Heart left ventricle (tissue), 16 donors: ENCODE results near the gene ALPP. TPM values are rescaled to one million over a fixed set of nuclear protein-coding genes. Genes with fewer than 3 reads are reported as not detected.

Experiments used
- ATAC-seq, 4 donors: fragments of 200-7000 bp; cut with Tn5 transposase; one replicate each; pipeline ENCODE4 v1.9.1; 2020 to 2022; ENCODE audit warnings: moderate library complexity in 4 of 4, mild to moderate bottlenecking in 3 of 4, moderate number of reproducible peaks in 1 of 4
- DNase-seq, 5 donors: peaks; one replicate each; pipeline ENCODE4 v3.0.0-alpha.2; 2020
- H3K27ac ChIP-seq, 12 donors: fragments of 200-600 bp; sonication (generic) in 4 of 12; one replicate each; pipeline versions ENCODE4 v1.5.0 to v1.8.0; 2016 to 2022; ENCODE audit warnings: mild to moderate bottlenecking in 2 of 12
- H3K27me3 ChIP-seq, 9 donors: fragments of 200-600 bp; sonication (generic) in 2 of 9; one replicate each; pipeline versions ENCODE4 v1.5.1 to v1.8.0; 2016 to 2022; ENCODE audit warnings: mild to moderate bottlenecking in 3 of 9
- H3K36me3 ChIP-seq, 9 donors: fragments of 200-600 bp; sonication (generic) in 2 of 9; one replicate each; pipeline versions ENCODE4 v1.5.0 to v1.8.0; 2018 to 2022; ENCODE audit warnings: mild to moderate bottlenecking in 2 of 9
- H3K4me1 ChIP-seq, 12 donors: fragments of 200-600 bp; sonication (generic) in 4 of 12; one replicate each; pipeline versions ENCODE4 v1.5.0 to v1.8.0; 2016 to 2022; ENCODE audit warnings: mild to moderate bottlenecking in 3 of 12
- H3K4me3 ChIP-seq, 12 donors: fragments of 200-600 bp; sonication (generic) in 4 of 12; one replicate each; pipeline versions ENCODE4 v1.5.0 to v1.8.0; 2017 to 2022; ENCODE audit warnings: mild to moderate bottlenecking in 9 of 12, moderate library complexity in 4 of 12
- H3K9me3 ChIP-seq, 12 donors: fragments of 200-600 bp; sonication (generic) in 4 of 12; one replicate each; pipeline versions ENCODE4 v1.5.0 to v1.8.0; 2016 to 2022; ENCODE audit warnings: mild to moderate bottlenecking in 1 of 12
- CTCF ChIP-seq, 12 donors: fragments of 200-600 bp; sonication (generic) in 4 of 12; IDR thresholded peaks; one replicate each; pipeline versions ENCODE4 v1.5.0 to v1.8.0; 2018 to 2022; ENCODE audit warnings: antibody characterized with exemption in 12 of 12, mild to moderate bottlenecking in 5 of 12
- POLR2A ChIP-seq, 2 donors: fragments of 450-650 bp; IDR thresholded peaks; one replicate each; pipeline ENCODE4 v1.6.1; 2017; ENCODE audit warnings: antibody characterized with exemption in 2 of 2, mild to moderate bottlenecking in 2 of 2, moderate library complexity in 2 of 2
- WGBS, 4 donors: extraction: QIAGEN DNeasy Blood & Tissue Kit in 2 of 4; methylation state at CpG; one replicate each; pipeline versions ENCODE4 v1.1.5 to v1.1.7; 2013 to 2018; 5-methylcytosine and 5-hydroxymethylcytosine counted together
- intact Hi-C, 10 donors: fragments of 100-400 bp; cut with DNase I; formaldehyde crosslinking; loops; one replicate each; pipeline versions ENCODE4 v1.11.1 to v1.14.2; 2022
- polyA plus RNA-seq, 2 donors: library from polyadenylated mRNA; stranded (reverse); fragments of 200-250 nt; gene quantifications; one replicate each; pipeline ENCODE4 v1.2.3, GENCODE V29; 2013
- total RNA-seq, 9 donors: library from RNA; depleted of rRNA in 2 of 9; stranded (reverse); fragments of >200 nt in 2 of 9; fragmentation: NEBNext Ultra II Directional in 3 of 9; extraction: Animal tissue kit (Norgen Biotek cat#: 25700) in 3 of 9; gene quantifications; one replicate each; pipeline versions ENCODE4 v1.1.0 to v1.2.4, GENCODE V29; 2016 to 2023
- donor health status: ischemic (EF 13 %, LVEDD 7.1; RV severe dilation, severe dysfunction).
- donor health status: healthy with polysubstance abuse.
- donor health status: DM: no; HTN: yes; CAD: no.
- donor health status: DM: no; HTN: no; CAD: no.
- donor health status: ischemic (EF 25% LVEDD 6.9; RV normal size, moderate dysfunction).
- donor health status: ischemic (EF 25% LVEDD 5.7; RV mildly dilated, moderate dysfunction).
- donor health status: healthy.
- donor health status: DM: yes; HTN: yes; CAD: no.
- donor health status: ischemic (EF 35%, LVEDD 5.7; RV mildly dilated, moderate dysfunction).
- donor health status: nonischemic (EF 11% LVEDD 7.7; RV severe dilation, severe dysfunction).
- donor health status: DM: yes; HTN: yes; CAD: no.
- donor health status: PGD.
- donor health status: ischemic (EF 29% LVEDD 5.4; RV normal size, mild dysfunction).
- donor health status: nonischemic (EF 23%, LVEDD 6.1; RV moderate dilation, normal function).

Gene ALPP
- total and polyA plus RNA-seq, 11 donors, result not detected

DNA sequence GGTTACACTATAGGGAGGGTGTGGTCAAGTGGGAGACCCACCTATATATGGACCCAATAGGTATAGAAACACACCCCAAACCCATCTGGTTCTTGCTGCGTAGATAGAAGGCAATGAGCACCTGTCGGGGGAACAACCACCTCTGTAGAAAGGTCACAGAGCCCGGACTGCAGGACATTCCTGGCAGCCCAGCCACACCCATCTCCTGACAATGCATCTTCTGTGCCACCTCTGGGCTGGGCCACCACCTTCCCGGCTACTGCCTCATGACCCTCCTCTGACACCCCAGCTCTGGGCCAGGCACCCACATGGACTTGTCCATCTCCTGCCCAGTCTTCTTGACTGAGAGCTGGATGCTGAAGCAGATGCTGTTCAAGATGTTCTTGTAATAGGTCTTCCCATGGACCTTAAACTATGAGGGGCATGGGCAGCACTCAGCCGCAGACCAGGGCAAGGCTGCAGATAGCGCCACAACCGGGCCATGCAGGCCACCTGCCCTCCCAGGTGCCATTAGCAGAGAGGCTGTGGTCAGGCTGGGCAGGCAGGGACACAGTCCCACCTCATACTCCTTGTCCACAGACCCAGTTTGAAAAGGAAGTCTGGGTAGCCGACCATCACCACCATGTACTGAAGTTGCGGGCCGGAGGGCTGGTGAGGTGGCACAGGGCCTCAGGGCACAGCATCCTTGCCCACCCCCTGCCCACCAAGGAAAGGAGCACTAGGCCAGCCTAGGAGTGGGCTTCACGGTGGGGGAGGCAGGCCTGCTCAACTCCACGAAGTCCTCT lies 37.4 kb downstream of the ALPP start:
- Histone ChIP-seq H3K9me3 (no peaks in the 10 kb centered on the region), H3K27me3 (peaks cover 29 to 86% (median 59%) of the 10 kb centered on the region in 9 donors), H3K36me3 (no peaks in the 10 kb centered on the region), H3K4me1 (peaks cover 0 to 24% (median 8%) of the 10 kb centered on the region in 12 donors), H3K4me3 (no peak overlapping the region), H3K27ac (no peak overlapping the region)
- intact Hi-C loops, result no loop called here
- ATAC-seq (no peak), DNase-seq (no peak)
- TF ChIP-seq CTCF (IDR thresholded peaks at IDR 0.05) (no peak), POLR2A (IDR thresholded peaks at IDR 0.05) (no peak)
- WGBS, 4 donors, result 92 to 97% (median 94%) methylated on average over 9 to 12 of the region's 12 CpGs

DNA sequence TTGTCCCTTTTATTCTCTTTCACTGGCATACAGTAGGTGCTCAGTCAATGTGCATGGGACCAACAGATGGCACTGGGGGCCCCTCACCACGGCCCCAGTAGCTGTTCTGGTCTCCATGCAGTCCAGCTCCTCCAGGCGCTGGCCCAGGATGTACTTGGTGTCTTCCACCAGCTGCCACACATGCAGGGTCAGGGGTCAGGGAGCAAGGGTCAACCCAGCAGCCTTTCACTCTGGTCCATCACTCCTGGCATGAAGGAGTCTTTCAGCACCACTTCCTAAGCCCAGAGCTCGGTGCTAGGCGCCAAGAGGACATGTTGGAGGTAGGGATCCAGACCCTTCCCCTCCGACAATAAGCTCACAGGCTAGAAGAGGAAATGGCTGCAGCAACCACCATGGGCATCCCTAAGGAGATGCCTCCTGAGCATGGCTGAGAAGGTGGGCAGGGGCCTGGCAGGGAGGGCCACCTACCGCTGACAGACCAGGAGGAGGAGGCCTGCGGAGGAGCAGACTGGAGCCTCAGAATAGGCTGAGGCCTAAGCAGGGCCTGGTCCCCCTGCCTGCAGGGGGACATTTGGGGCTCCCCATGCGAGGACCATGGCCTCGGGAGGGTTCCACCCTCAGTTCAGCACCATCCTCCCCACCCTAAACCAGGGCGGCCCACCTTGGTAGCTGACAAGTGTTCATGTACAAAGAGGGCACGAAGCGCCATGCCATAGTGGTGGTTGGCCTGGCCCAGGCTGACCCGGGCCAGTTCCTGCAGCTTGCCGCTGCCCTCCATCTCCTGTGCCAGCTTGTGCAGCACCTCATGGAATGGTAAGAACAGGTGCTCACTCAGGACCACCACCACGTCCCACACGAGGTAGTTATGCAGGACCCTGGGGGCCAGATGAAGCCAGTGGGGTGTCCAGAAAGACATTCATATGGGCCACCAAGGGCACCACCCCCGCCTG lies 38.2 kb downstream of the ALPP start:
- TF ChIP-seq POLR2A (IDR thresholded peaks at IDR 0.05) (no peak), CTCF (IDR thresholded peaks at IDR 0.05) (no peak)
- no peak overlapping the region for H3K27ac ChIP-seq
- peaks cover 37 to 89% (median 66%) of the 10 kb centered on the region in 9 donors for H3K27me3 ChIP-seq
- 92 to 96% (median 94%) methylated on average over 12 to 17 of the region's 17 CpGs for WGBS, 4 donors
- H3K36me3 ChIP-seq, result no peaks in the 10 kb centered on the region
- DNase-seq (no peak), ATAC-seq (no peak)
- peaks cover 0 to 27% (median 8%) of the 10 kb centered on the region in 12 donors for H3K4me1 ChIP-seq
- no peak overlapping the region for H3K4me3 ChIP-seq
- intact Hi-C loops, result no loop called here
- peaks cover 0 to under 1% (median 0%) of the 10 kb centered on the region in 12 donors for H3K9me3 ChIP-seq

GRCh38 chr2:232417489-232417888 lies 38.9 kb downstream of the ALPP start:
- intact Hi-C loops, result no loop called here
- H3K27me3 ChIP-seq, result peaks cover 37 to 96% (median 62%) of the 10 kb centered on the region in 9 donors
- TF ChIP-seq POLR2A (IDR thresholded peaks at IDR 0.05), result no peak
- no peak for TF ChIP-seq CTCF (IDR thresholded peaks at IDR 0.05)

GRCh38 chr2:232418056-232418455 lies 39.5 kb downstream of the ALPP start:
- no peak overlapping the region for H3K4me3 ChIP-seq
- DNase-seq, result no peak
- peaks cover 37 to 96% (median 61%) of the 10 kb centered on the region in 9 donors for H3K27me3 ChIP-seq
- H3K27ac ChIP-seq, result no peak overlapping the region
- TF ChIP-seq CTCF (IDR thresholded peaks at IDR 0.05) (no peak), POLR2A (IDR thresholded peaks at IDR 0.05) (no peak)
- ATAC-seq, result no peak
- intact Hi-C loops, result no loop called here
- H3K36me3 ChIP-seq, result no peaks in the 10 kb centered on the region
- WGBS, 4 donors, result 61 to 83% (median 73%) methylated on average over 1 to 6 of the region's 6 CpGs
- H3K9me3 ChIP-seq, result peaks cover 0 to 11% (median 0%) of the 10 kb centered on the region in 12 donors
- peaks cover 0 to 27% (median 8%) of the 10 kb centered on the region in 12 donors for H3K4me1 ChIP-seq

More at GRCh38 chr2:232417489-232417888, 38.9 kb downstream of the ALPP start:
- 73 to 90% (median 84%) methylated on average over 4 to 5 of the region's 5 CpGs for WGBS, 4 donors
- Histone ChIP-seq H3K9me3 (peaks cover 0 to 7% (median 0%) of the 10 kb centered on the region in 12 donors), H3K36me3 (no peaks in the 10 kb centered on the region), H3K27ac (no peak overlapping the region), H3K4me1 (peaks cover 0 to 27% (median 8%) of the 10 kb centered on the region in 12 donors), H3K4me3 (no peak overlapping the region)
- ATAC-seq (no peak), DNase-seq (no peak)
